ENCODE results near the gene ABCC6.

DNA sequence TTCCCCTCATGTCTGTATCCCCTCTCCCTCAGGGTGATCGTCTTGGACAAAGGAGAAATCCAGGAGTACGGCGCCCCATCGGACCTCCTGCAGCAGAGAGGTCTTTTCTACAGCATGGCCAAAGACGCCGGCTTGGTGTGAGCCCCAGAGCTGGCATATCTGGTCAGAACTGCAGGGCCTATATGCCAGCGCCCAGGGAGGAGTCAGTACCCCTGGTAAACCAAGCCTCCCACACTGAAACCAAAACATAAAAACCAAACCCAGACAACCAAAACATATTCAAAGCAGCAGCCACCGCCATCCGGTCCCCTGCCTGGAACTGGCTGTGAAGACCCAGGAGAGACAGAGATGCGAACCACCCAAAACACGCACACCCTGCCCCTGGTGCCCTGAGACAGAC is 82.2 kb downstream of the ABCC6 start:
- no peak for TF ChIP-seq TCF7L2 (IDR thresholded peaks at IDR 0.05; ENCODE audit: borderline replicate concordance, extremely low read depth, insufficient read depth, insufficient read length)
- TF ChIP-seq, protein P1, sequence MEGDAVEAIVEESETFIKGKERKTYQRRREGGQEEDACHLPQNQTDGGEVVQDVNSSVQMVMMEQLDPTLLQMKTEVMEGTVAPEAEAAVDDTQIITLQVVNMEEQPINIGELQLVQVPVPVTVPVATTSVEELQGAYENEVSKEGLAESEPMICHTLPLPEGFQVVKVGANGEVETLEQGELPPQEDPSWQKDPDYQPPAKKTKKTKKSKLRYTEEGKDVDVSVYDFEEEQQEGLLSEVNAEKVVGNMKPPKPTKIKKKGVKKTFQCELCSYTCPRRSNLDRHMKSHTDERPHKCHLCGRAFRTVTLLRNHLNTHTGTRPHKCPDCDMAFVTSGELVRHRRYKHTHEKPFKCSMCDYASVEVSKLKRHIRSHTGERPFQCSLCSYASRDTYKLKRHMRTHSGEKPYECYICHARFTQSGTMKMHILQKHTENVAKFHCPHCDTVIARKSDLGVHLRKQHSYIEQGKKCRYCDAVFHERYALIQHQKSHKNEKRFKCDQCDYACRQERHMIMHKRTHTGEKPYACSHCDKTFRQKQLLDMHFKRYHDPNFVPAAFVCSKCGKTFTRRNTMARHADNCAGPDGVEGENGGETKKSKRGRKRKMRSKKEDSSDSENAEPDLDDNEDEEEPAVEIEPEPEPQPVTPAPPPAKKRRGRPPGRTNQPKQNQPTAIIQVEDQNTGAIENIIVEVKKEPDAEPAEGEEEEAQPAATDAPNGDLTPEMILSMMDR (IDR thresholded peaks at IDR 0.05 in 2 of 3, conservative IDR thresholded peaks at IDR 0.05 in 1 of 3; ENCODE audit: borderline replicate concordance in 1 of 3, insufficient read depth in 1 of 3, low read depth in 2 of 3, low read length in 2 of 3): no peak
- TF ChIP-seq, protein P2, sequence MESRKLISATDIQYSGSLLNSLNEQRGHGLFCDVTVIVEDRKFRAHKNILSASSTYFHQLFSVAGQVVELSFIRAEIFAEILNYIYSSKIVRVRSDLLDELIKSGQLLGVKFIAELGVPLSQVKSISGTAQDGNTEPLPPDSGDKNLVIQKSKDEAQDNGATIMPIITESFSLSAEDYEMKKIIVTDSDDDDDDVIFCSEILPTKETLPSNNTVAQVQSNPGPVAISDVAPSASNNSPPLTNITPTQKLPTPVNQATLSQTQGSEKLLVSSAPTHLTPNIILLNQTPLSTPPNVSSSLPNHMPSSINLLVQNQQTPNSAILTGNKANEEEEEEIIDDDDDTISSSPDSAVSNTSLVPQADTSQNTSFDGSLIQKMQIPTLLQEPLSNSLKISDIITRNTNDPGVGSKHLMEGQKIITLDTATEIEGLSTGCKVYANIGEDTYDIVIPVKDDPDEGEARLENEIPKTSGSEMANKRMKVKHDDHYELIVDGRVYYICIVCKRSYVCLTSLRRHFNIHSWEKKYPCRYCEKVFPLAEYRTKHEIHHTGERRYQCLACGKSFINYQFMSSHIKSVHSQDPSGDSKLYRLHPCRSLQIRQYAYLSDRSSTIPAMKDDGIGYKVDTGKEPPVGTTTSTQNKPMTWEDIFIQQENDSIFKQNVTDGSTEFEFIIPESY (IDR thresholded peaks at IDR 0.05; ENCODE audit: extremely low read depth, insufficient replicate concordance, low read length): no peak
- no peak for TF ChIP-seq CEBPB (IDR thresholded peaks at IDR 0.05; ENCODE audit: low read depth)
- no peak for TF ChIP-seq JUND (IDR thresholded peaks at IDR 0.05)
- no peak for TF ChIP-seq EZH2phosphoT487 (IDR thresholded peaks at IDR 0.05; ENCODE audit: borderline replicate concordance)
- no peak for TF ChIP-seq SP1 (IDR thresholded peaks at IDR 0.05; ENCODE audit: low read depth)
- no peak for TF ChIP-seq EZH2 (IDR thresholded peaks at IDR 0.05)
- TF ChIP-seq POLR2A (IDR thresholded peaks at IDR 0.05; ENCODE audit: borderline replicate concordance, extremely low read depth, insufficient read depth, insufficient read length): no peak
- no peak for TF ChIP-seq ZFX (IDR thresholded peaks at IDR 0.05)
- TF ChIP-seq RAD21 (IDR thresholded peaks at IDR 0.05; ENCODE audit: low read depth): no peak
- no peak for TF ChIP-seq POLR2AphosphoS5 (IDR thresholded peaks at IDR 0.05; ENCODE audit: low read depth, low read length)
- TF ChIP-seq, protein P3, sequence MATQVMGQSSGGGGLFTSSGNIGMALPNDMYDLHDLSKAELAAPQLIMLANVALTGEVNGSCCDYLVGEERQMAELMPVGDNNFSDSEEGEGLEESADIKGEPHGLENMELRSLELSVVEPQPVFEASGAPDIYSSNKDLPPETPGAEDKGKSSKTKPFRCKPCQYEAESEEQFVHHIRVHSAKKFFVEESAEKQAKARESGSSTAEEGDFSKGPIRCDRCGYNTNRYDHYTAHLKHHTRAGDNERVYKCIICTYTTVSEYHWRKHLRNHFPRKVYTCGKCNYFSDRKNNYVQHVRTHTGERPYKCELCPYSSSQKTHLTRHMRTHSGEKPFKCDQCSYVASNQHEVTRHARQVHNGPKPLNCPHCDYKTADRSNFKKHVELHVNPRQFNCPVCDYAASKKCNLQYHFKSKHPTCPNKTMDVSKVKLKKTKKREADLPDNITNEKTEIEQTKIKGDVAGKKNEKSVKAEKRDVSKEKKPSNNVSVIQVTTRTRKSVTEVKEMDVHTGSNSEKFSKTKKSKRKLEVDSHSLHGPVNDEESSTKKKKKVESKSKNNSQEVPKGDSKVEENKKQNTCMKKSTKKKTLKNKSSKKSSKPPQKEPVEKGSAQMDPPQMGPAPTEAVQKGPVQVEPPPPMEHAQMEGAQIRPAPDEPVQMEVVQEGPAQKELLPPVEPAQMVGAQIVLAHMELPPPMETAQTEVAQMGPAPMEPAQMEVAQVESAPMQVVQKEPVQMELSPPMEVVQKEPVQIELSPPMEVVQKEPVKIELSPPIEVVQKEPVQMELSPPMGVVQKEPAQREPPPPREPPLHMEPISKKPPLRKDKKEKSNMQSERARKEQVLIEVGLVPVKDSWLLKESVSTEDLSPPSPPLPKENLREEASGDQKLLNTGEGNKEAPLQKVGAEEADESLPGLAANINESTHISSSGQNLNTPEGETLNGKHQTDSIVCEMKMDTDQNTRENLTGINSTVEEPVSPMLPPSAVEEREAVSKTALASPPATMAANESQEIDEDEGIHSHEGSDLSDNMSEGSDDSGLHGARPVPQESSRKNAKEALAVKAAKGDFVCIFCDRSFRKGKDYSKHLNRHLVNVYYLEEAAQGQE (IDR thresholded peaks at IDR 0.05; ENCODE audit: low read depth): no peak

Measured in HCT116 (cell line).